HG02938 (cell line): ENCODE results near the gene INTS1.

Experiments
- ATAC-seq: cut with Tn5 transposase; IDR thresholded peaks from one replicate; pipeline ENCODE4 v1.9.1; 2021; ENCODE audit warnings: mild to moderate bottlenecking, moderate library complexity; ENCODE audit not compliant: unreplicated experiment

INTS1 gene

GRCh38 chr7:1490837-1491236, 13.4 kb downstream of the INTS1 start:
- ATAC-seq = no peak

- ATAC-seq = no peak
These were observed 14.9 kb downstream of the INTS1 start for GRCh38 chr7:1489336-1489735.

GRCh38 chr7:1488016-1488415, 16.2 kb downstream of the INTS1 start:
- ATAC-seq = no peak

- ATAC-seq = no peak
These were observed 16.7 kb downstream of the INTS1 start for GRCh38 chr7:1487466-1487865.

- no peak for ATAC-seq
These were observed 17.6 kb downstream of the INTS1 start for GRCh38 chr7:1486571-1486970.

- ATAC-seq = no peak
These were observed 19.0 kb downstream of the INTS1 start for GRCh38 chr7:1485156-1485555.

- no peak for ATAC-seq
These were observed 19.6 kb downstream of the INTS1 start for GRCh38 chr7:1484569-1484968.

- ATAC-seq = no peak
These were observed 20.4 kb downstream of the INTS1 start for GRCh38 chr7:1483536-1484505.

GRCh38 chr7:1483079-1483478, 21.1 kb downstream of the INTS1 start:
- ATAC-seq = no peak

GRCh38 chr7:1481300-1481699, 22.9 kb downstream of the INTS1 start:
- no peak for ATAC-seq

- ATAC-seq = no peak
These were observed 23.5 kb downstream of the INTS1 start for GRCh38 chr7:1480670-1481069.

- ATAC-seq = no peak
These were observed 24.9 kb downstream of the INTS1 start for GRCh38 chr7:1479287-1479686.

- ATAC-seq = no peak
These were observed 25.7 kb downstream of the INTS1 start for GRCh38 chr7:1478480-1478879.

GRCh38 chr7:1476859-1477258, 27.3 kb downstream of the INTS1 start:
- no peak for ATAC-seq

GRCh38 chr7:1475991-1476390, 28.2 kb downstream of the INTS1 start:
- no peak for ATAC-seq

- no peak for ATAC-seq
These were observed 28.8 kb downstream of the INTS1 start for GRCh38 chr7:1475393-1475792.

GRCh38 chr7:1474736-1475135, 29.5 kb downstream of the INTS1 start:
- no peak for ATAC-seq

- no peak for ATAC-seq
These were observed 30.2 kb downstream of the INTS1 start for GRCh38 chr7:1473864-1474512.

GRCh38 chr7:1470901-1471300, 33.3 kb downstream of the INTS1 start:
- no peak for ATAC-seq

GRCh38 chr7:1468643-1469298, 35.4 kb downstream of the INTS1 start:
- no peak for ATAC-seq

- no peak for ATAC-seq
These were observed 36.0 kb downstream of the INTS1 start for GRCh38 chr7:1468203-1468602.
